Left kidney (tissue), 2 donors: ENCODE results near the gene STK38L. TPM values are rescaled to one million over a fixed set of nuclear protein-coding genes. Genes with fewer than 3 reads are reported as not detected.

Source experiments
- DNase-seq: peaks from one replicate; pipeline ENCODE4 v3.0.0-alpha.2; 2013
- polyA plus RNA-seq: library from polyadenylated mRNA; unstranded; fragments of 120-200 nt; gene quantifications from one replicate; pipeline ENCODE4 v1.2.1, GENCODE V29; 2013; ENCODE audit not compliant: insufficient read length

Gene STK38L
- polyA plus RNA-seq, 1 donor, result 49.0 TPM

- DNase-seq, result no peak
Measured at GRCh38 chr12:27309995-27310315, 65.9 kb downstream of the STK38L start.

- DNase-seq, result no peak
Measured at GRCh38 chr12:27316947-27317346, 72.9 kb downstream of the STK38L start.

- DNase-seq, result no peak
Measured at GRCh38 chr12:27319409-27319808, 75.3 kb downstream of the STK38L start.

GRCh38 chr12:27319848-27320247 is 75.8 kb downstream of the STK38L start:
- no peak for DNase-seq

GRCh38 chr12:27324530-27324929 is 80.4 kb downstream of the STK38L start:
- no peak for DNase-seq

- peak; percentile 11 for DNase-seq
Measured at GRCh38 chr12:27330846-27331245, 86.8 kb downstream of the STK38L start.

GRCh38 chr12:27331291-27331926 is 87.3 kb downstream of the STK38L start:
- peak; percentile 13 for DNase-seq

- no peak for DNase-seq
Measured at GRCh38 chr12:27331927-27332324, 87.8 kb downstream of the STK38L start.

GRCh38 chr12:27332407-27332713 is 88.3 kb downstream of the STK38L start:
- DNase-seq, result peak; percentile 17

GRCh38 chr12:27332714-27333402 is 88.8 kb downstream of the STK38L start, which contains the start of gene BMAL2:
Gene BMAL2 (plus strand): TSS chr12:27332836. CDS start chr12:27333073, 237 bp downstream.
- DNase-seq, result peak; percentile 13

GRCh38 chr12:27333403-27334009 is 89.4 kb downstream of the STK38L start:
- peak; percentile 12 for DNase-seq

GRCh38 chr12:27334042-27334720 is 90.1 kb downstream of the STK38L start:
- no peak for DNase-seq

GRCh38 chr12:27334721-27335082 is 90.6 kb downstream of the STK38L start:
- no peak for DNase-seq

GRCh38 chr12:27335364-27336281 is 91.5 kb downstream of the STK38L start:
- no peak for DNase-seq

GRCh38 chr12:27336282-27336653 is 92.2 kb downstream of the STK38L start:
- no peak for DNase-seq

GRCh38 chr12:27337376-27337775 is 93.3 kb downstream of the STK38L start:
- no peak for DNase-seq

GRCh38 chr12:27338473-27338872 is 94.4 kb downstream of the STK38L start:
- DNase-seq, result no peak

GRCh38 chr12:27340971-27341370 is 96.9 kb downstream of the STK38L start:
- DNase-seq, result no peak

- DNase-seq, result no peak
Measured at GRCh38 chr12:27342536-27342935, 98.5 kb downstream of the STK38L start.

GRCh38 chr12:27343255-27344000 is 99.3 kb downstream of the STK38L start:
- no peak for DNase-seq

GRCh38 chr12:27344246-27344645 is 100.2 kb downstream of the STK38L start:
- no peak for DNase-seq
